ENCODE data around the gene TASP1.
"Not testable (repeated sequence)": the region's sequence is repeated elsewhere in the genome, so short reads cannot be mapped to it uniquely, and the experiment has no call there.

The TASP1 gene, protein sequence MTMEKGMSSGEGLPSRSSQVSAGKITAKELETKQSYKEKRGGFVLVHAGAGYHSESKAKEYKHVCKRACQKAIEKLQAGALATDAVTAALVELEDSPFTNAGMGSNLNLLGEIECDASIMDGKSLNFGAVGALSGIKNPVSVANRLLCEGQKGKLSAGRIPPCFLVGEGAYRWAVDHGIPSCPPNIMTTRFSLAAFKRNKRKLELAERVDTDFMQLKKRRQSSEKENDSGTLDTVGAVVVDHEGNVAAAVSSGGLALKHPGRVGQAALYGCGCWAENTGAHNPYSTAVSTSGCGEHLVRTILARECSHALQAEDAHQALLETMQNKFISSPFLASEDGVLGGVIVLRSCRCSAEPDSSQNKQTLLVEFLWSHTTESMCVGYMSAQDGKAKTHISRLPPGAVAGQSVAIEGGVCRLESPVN

DNA sequence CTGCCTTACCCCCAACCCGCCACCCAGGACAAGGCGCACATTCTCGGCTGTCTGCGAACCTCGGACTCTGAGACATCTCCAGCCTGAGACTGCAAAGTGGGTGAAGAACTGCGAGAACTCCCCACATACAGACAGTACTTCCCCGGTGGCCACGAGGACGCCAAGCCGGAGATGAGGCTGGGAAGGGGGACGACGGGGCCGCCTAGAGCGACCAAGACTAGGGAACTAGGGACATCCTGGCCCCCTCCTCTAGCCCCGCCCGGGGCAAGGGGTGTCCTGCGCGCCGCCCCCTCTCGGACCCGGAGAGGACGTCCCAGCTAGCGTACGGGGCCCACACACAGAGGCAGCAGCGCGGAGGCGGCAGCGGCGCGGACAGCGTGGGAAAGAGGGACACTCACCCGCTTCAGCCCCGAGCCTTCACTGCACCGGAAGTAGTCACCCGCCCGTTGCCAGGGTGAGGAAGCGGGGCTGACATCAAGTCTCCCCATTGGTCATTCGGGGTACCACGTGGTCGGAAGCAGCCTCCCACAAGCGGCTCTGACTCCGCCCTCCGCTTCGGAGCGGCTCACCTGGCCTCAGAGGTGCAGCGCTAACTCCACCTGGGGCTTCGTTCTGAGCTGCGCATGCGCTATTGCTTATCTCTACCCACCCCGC lies at the start of gene TASP1:
Gene TASP1 (minus strand): TSS at position 437 of the 654 bp plus-strand sequence. CDS start 8,854 bp downstream, outside the sequence.
- DNase-seq = peak; percentile 85

DNA sequence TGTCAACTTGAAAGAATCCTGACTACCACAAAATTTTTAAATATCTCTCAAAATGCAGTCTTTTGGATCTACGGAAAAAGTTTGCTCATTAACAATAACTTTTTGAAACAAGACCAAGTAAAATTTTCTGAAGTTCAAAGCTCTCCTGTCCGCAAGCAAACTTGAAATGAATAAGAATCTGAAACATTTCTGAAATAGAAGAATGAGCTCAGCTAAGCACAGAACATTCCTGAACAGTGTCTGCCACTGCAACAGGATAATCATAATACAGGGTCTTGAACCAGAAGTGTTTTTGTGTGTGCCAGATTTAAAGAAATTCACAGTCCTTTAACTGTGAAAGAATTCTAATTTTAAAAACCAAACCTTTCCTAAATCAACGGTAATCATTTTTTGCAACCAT lies 49.1 kb upstream of the TASP1 start:
- no peak for DNase-seq

DNA sequence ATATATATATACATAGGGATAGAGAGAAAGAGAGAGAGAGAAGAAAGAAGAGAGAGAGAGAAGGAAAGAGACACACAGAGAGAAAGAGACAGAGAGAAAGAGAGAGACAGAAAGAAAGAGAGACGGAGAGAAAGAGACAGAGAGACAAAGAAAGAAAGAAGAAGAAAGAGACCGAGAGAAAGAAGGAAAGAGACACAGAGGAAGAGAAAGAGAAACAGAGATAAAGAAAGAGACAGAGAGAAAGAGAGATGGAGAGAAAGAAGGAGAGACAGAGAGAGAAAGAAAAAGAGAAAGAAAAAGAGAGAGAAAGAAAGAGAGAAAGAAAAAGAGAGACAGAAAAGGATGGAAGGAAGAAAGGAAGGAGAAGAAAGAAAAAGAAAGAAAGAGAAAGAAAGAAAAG lies 46.9 kb upstream of the TASP1 start:
- no peak for DNase-seq

DNA sequence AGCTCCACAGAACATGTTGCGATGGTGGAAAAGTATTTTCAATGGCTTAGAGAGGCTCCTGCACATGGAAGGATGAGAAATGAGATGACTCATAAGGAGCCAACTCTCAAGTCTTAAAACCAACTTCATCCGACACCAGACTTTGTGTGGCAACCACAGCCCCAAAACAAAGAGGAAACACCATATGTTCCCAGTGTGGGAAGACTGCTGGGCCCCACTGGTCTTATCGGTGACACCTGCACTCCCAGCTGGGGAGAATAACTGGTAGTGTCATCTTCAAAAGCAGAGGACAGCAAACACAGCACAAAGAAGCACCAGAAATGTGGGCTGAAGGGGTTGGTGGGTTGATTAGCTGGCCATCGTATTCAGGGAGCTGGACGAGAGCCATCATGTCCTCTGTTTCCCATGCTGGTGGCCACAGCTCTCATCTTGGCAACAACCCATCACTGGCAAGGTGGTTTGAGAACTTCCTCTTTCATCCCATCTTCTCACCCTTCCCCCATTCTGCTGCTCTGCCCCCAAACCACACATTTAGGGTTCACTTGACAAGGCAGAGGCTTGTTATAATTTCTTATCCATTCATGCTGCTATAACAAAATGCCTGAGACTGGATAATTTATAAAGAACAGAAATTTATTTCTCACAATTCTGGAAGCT lies 46.0 kb upstream of the TASP1 start:
- no peak for DNase-seq

DNA sequence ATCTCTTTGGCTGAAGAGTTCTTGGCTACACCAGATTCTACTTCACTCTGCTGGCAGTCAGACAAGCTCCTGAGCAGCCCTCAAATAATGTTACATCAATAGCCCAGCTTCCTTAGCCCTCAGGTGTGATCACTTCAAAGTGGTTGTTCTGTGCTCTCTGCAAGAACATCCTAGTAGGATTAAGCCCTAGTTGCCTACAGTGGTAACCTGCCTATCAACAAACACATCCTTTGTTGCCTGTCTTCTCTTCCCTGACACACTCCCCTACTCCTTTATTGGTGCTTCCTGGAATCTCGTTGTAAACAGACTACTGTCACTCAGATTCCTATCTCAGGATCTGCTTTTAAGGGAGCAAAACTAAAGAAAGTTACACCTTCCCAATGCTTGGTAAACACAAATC lies 45.1 kb upstream of the TASP1 start:
- no peak for DNase-seq

DNA sequence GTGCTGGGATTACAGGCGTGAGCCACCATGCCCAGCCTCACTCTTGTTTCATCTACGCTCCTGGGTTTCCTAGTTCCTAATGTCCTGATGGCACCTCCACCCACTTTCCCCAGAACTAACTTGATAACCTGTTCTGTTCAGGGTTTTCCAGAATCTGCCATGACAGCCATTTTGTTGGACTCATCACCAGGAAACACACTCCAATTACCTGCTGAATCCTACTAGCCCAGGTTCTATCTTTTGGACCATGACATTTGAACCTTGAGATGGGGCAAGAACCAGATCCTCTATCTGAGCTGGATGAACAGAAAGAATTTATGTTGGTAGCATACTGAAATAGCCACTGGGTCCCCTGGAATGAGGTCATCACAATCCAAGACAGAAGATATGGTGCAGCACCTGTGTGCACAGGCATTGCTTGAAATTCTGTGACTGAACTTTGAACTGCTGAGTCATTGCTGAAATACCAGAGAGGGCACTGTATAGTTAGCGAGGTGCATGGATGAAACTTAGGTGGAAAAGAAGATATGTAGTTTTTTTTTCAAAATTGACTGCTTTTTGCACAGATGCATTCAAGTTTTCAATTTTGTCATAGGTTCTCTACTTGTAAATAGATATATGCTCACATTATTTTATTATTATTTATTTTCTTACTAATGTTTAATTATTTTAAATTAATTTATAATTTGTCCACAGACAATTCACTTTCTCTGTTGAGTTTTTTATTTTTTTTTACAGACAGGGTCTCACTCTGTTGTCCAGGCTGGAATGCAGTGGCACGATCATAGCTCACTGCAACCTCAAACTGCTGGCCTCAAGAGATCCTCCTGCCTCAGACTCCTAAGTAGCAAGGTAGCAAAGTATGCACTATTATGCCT lies 42.8 kb upstream of the TASP1 start:
- DNase-seq = no peak

DNA sequence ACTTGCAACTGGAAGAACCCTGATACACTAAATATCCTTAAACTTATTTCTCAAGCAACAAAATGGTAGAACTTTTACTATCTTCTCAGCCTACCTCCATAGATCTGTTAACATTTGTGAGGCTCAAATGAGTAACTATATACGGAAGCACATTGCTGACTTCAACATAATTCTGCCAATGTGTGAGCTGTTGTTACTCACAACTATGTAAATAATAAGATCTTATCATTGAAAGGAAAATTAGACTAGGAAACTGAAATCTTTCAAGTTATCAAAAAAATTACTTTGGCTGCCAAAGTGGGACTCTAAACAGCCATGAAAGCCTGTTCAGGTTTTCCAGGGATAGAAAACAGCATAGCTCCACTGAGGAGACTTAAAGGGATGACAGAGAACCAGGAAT lies 40.2 kb upstream of the TASP1 start:
- DNase-seq = no peak

DNA sequence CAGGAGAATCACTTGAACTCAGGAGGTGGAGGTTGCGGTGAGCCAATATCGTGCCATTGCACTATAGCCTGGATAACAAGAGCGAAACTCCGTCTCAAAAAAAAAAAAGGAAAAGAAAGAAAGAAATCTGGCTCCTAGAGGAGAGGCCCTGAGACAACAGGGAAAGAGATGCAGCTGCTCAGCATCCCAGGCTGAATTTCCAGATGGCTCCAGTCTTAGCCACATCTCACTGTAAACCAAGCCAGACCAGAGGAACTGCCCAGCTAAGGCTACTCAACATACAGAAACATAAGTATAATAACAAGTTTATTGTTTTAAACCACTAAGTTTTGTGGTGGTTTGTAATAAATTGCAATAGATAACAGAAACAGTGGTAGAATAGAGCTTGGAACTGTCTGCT lies 38.5 kb upstream of the TASP1 start:
- no peak for DNase-seq

DNA sequence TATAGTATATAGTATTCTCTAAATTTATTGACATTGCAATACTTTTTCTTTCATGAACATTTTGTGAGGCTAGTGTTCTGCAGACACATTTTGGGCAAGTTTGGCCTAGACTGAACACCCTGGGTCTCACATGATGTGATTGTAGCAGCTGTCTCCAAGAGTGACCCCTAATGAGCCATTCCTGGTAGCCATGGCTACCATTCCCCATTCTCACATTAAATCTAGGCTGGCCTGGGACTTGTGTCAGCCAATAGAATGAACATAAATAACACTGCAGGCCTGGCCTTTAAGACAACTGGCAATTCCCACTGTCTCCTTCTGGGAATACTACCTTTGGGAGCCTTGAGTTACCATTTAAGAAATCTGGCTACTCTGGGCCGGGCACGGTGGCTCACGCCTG lies 38.0 kb upstream of the TASP1 start:
- no peak for DNase-seq

DNA sequence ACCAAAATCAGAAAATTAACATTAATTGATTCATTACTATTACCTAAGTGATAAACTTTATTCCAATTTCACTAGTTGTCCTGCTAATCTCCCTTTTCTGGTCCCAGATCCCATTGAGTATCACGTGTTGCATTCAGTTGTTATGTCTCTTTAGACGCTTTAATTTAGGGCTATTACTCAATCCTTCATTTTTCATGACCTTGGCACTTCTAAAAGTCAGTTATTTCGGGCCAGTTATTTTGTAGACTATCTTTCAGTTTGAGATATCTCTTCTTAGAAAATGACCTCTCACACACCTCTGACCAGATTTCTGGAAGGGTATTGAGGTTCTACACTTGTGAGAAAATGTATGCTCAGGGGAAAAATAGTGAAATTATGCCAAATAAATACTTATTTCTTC lies 34.0 kb upstream of the TASP1 start:
- DNase-seq = no peak

DNA sequence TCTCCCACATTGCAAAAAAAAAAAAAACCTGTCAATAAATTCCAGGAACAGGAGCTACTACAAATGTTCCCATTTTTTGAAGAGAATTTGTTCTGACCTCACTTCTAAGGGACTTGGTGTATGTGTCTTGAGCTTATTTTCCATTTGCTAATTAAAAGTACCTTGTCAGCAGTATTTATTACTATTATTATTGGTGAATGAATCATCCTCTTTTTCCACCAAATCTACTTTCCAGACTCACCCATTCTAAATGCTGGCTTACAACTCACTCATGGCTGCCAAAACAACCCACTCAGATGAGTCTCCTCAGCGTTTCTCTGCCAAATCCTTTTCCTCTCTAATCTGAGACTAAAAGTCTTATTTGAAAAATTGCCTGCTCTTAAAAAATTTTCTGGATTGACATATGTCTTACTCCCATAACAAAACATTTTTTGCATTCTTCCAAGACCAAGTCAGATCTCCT lies 33.2 kb upstream of the TASP1 start:
- DNase-seq = no peak

DNA sequence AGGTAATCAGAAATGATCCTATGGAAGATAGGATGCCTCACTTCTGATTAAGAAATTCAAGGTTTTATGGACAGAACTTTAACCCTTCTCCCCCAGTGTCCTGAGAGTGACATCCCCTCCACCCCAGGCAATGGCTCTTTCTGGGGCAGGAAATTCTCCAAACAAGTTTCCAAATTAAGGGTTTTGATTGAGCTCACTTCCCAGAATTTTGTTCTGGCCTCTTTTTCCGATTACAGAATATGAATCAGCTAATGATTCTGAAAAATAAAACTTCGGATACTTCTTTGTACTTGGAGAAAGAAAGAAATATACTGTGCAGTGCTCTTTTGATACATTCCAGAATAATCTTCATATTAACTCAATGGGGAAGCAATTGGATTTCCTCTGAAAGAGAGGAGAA lies 32.8 kb upstream of the TASP1 start:
- DNase-seq = no peak

DNA sequence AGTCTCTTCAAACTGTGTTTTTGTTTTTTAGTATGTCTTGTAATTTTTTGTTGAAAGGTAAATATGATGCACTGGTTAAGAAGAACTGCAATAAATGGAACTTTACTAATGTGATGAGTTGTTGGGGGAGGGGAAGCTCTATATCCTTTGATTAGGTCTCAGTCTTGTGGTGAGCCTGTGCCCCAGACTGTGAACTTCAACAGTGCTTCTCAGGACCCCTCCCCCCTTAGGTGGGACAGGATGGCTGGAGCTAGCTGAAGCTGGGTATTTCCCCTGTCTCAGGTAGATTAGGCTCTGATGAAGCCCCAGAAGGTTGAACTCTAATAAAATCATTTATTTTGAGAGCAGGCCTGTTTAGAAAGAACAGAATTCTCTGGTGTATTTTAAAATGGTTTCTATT lies 31.4 kb upstream of the TASP1 start:
- DNase-seq = no peak

DNA sequence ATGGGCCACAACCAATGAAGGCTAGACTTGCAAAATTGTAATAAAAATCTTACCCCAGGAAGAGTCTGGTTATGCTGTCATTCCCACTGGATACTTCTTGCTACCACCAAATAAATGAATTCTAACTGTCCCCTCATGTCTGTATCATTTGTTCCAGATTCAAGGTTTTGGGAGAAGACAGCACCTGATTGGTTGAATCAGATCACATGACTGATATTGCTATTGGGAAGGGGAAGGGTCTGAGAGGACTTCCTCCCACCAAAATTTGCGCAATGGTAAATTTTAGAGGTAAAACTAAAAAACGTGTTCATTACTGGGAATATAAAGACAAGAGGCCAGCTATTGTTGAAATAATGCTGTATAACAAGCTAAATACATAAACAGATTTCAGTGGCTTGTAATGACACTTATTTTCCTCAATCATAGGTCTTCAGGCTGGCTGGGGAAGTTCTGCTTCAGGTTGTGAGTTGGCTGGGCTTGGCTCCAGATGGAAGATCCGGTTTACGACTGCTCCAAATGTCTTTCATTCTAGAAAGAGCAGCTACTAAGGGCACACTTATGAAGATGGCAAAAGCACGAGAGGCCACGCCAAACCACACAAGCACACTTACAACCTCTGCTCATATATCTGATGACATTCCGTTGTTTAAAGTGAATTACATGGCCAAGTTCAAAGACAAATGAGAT lies 27.1 kb upstream of the TASP1 start:
- DNase-seq = no peak

DNA sequence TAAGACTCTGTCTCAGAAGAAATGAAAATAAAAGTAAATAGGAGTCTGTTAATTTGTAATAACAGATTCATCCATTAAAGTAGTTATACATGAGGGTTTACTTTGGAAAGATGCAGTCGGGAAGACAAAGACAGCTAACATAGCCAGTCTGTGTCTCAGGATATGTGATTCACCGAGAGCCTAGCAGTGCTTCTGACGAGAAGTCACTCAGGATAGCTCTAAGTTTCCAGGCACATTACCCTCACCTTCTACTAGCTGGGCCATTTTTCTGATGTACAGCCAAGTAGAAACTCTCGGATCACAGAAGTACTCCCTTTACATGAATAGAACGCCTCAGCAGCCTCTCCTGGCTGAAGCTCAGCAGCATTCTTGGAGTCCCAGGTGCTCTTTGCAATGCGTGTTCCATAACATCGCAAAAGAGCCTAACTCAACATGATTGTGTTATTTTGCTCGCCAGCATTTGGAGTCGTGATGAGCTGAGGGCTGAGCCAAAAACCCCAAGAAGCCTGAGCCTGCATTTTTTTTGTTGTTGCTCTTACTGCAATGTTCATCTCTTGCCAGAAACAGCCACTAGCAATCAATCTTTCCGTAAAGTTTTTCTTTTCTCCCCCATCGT lies 22.4 kb upstream of the TASP1 start:
- DNase-seq = no peak

DNA sequence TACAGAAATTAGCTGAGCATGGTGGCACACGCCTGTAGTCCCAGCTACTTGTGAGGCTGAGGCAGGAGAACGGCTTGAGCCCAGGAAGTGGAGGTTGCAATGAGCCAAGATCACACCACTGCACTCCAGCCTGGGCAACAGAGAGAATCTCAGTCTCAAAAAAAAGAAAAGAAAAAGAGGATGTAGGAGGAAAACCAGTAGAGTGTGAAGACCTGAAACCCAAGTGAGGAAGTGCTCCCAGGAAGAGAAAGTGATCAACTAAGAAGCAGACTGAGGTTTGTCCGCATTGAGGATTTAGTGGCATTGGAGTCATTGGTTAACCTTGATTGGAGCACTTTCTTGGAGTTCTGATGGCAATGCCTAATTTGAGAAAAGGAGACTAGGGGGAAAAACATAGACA lies 20.6 kb upstream of the TASP1 start:
- DNase-seq = no peak

DNA sequence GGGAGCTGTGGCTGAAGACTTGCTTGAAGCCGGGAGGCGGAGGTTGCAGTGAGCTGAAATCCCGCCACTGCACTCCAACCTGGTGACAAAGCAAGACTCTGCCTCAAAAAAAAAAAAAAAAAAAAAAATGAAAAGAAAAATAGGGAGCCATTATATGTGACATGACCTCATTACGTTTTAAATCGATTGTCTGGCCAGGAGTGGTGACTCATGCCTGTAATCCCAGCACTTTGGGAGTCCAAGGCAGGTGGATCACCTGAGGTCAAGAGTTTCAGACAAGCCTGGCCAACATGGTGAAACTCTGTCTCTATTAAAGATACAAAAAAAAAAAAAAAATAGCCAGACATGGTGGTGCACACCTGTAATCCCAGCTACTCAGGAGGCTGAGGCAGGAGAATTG lies 19.3 kb upstream of the TASP1 start:
- not testable (repeated sequence) for DNase-seq

DNA sequence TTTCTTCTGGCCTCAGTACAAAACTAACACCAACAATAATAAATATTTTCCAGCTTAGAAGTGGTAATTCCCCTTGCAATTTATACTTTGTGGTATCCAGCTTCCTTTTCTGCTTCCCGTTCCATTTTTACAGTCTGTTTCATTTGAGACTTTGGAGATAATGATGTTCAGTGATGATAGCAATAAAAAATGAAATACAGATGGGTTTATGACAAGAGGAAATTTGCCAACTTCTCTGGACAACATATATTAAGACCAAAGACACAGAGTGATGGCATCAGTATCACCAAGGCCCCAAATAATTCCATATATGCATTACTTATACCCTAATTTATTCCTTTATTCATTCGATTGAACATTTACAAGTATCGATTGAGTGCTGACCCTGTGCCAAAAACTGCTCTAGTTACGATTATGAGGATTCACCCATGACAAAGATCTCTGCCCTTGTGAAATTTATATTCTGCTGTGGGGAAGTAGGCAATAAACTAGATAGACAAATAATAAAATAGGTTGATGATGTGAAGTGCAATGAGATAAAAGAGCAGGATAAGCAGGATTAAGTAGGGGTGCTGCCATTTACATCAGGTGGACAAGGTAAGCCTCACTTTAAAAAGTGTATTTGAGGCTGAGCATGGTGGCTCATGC lies 18.1 kb upstream of the TASP1 start:
- DNase-seq = no peak

DNA sequence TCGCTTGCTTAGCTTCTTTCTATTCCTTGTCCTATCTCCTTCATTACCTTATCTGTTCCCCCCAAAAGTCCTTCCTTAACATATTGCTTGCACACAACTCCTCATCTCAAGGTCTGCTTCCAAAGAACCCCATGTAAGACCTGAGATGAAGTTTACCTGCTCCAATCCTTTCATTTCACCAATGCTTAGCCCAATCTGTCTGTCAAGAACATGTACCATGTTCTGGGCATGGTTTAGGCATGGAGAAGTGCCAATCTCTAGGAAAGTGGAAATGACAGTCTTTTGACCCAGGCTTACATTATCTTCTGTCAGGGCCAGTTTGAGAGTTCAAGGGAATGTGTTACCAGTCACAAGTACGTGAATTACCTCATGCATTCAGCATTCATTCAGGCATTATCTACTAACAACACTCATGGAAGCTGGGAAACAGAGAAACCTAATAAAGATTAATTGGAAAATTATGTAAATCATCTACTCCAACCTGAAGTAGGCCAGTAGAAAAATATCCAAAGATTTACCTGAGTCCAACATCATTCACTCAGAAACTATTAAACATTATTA lies 15.8 kb upstream of the TASP1 start:
- DNase-seq = no peak

DNA sequence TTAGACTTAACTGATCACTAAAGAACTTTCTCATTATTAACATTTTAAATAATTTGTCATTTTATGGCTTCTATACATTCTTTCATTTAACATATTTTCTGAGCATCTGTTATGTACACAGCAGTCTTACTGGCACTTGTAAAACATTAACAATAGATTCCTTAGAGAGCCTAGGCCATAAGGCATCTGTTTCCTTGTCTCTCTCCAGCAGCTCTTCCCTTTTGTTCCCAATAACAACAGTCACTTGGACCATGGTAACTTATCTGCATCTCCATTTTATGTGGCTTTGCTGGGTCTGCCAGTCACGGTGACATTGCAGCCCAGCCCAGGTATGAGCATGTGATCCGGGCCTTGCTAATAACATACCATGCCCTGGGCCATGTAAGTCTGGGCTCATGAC lies 11.7 kb upstream of the TASP1 start:
- DNase-seq = no peak
